Loucy (cell line): ENCODE results near the gene CCDC70.

ENCODE experiments used
- H2AFZ ChIP-seq: fragments of 200-600 bp; sonication (generic); 2 replicates; pipeline ENCODE4 v1.6.0; 2016; ENCODE audit warnings: antibody characterized with exemption, mild to moderate bottlenecking, low read length, moderate library complexity
- H3F3A ChIP-seq: fragments of 200-600 bp; 2 replicates; pipeline ENCODE4 v1.6.0; 2016; ENCODE audit warnings: antibody characterized with exemption, low read depth, mild to moderate bottlenecking
- H3K27me3 ChIP-seq: fragments of 200-600 bp; sonication (generic); 2 replicates; pipeline ENCODE4 v1.6.1; 2014; ENCODE audit warnings: low read length, mild to moderate bottlenecking; ENCODE audit not compliant: insufficient read depth, poor library complexity, severe bottlenecking
- H3K36me3 ChIP-seq: fragments of 200-600 bp; sonication (generic); 2 replicates; pipeline ENCODE4 v1.6.1; 2016; ENCODE audit warnings: low read length; ENCODE audit not compliant: insufficient read depth
- H3K4me1 ChIP-seq: fragments of 200-600 bp; sonication (generic); 2 replicates; pipeline ENCODE4 v1.5.1; 2014; ENCODE audit warnings: low read length, mild to moderate bottlenecking; ENCODE audit not compliant: insufficient read depth, poor library complexity, severe bottlenecking
- H3K4me2 ChIP-seq: fragments of 200-600 bp; sonication (generic); 2 replicates; pipeline ENCODE4 v1.6.0; 2014; ENCODE audit warnings: antibody characterized with exemption, low read length, low read depth, mild to moderate bottlenecking; ENCODE audit not compliant: poor library complexity, severe bottlenecking
- H3K4me3 ChIP-seq: fragments of 200-600 bp; sonication (generic); 2 replicates; pipeline ENCODE4 v1.5.1; 2014; ENCODE audit warnings: low read length, mild to moderate bottlenecking, mixed read lengths; ENCODE audit not compliant: poor library complexity, severe bottlenecking
- H3K79me2 ChIP-seq: fragments of 200-600 bp; sonication (generic); 2 replicates; pipeline ENCODE4 v1.6.1; 2014; ENCODE audit warnings: low read length; ENCODE audit not compliant: insufficient read depth
- H3K9ac ChIP-seq: fragments of 200-600 bp; sonication (generic); 2 replicates; pipeline ENCODE4 v1.6.0; 2014; ENCODE audit warnings: mild to moderate bottlenecking, low read depth, low read length, moderate library complexity; ENCODE audit not compliant: poor library complexity, severe bottlenecking
- H3K9me2 ChIP-seq: fragments of 200-600 bp; sonication (generic); replicated peaks from 2 replicates; pipeline ENCODE4 v1.6.1; 2016; ENCODE audit warnings: low read depth, low read length, mixed read lengths
- H3K9me3 ChIP-seq: fragments of 200-600 bp; sonication (generic); 2 replicates; pipeline ENCODE4 v1.6.1; 2014; ENCODE audit warnings: mild to moderate bottlenecking, antibody characterized with exemption, low read length, low read depth; ENCODE audit not compliant: insufficient read depth
- H4K20me1 ChIP-seq: fragments of 200-600 bp; sonication (generic); 2 replicates; pipeline ENCODE4 v1.6.0; 2014; ENCODE audit warnings: antibody characterized with exemption, low read length, mild to moderate bottlenecking; ENCODE audit not compliant: insufficient read depth, poor library complexity, severe bottlenecking
- CTCF ChIP-seq: fragments of 200-600 bp; sonication (generic); conservative IDR thresholded peaks from 2 replicates; pipeline ENCODE4 v1.5.1; 2014; ENCODE audit warnings: mild to moderate bottlenecking, antibody characterized with exemption, low read length
- EZH2phosphoT487 ChIP-seq: fragments of 200-600 bp; IDR thresholded peaks from 2 replicates; pipeline ENCODE4 v1.6.1; 2018; ENCODE audit warnings: antibody characterized with exemption, mild to moderate bottlenecking, moderate library complexity, borderline replicate concordance

The CCDC70 gene

GRCh38 chr13:51844862-51845573, 16.8 kb upstream of the CCDC70 start, which contains the start of gene TMEM272:
Gene TMEM272, minus strand, starts transcription at chr13:51845177. Its CDS starts 6,647 bp downstream, at chr13:51838530.
- H3K9me3 ChIP-seq, result no peaks in the 10 kb centered on the region
- H3K4me1 ChIP-seq, result peaks cover 4% of the 10 kb centered on the region
- peak within 1 kb of the TSS; percentile 53 for H3K4me3 ChIP-seq
- peak within 1 kb of the TSS; percentile 62 for H3K4me2 ChIP-seq
- TF ChIP-seq CTCF (peak; percentile 99), EZH2phosphoT487 (no peak)
- no peaks in the 10 kb centered on the region for H3K9me2 ChIP-seq
- no peaks in the 10 kb centered on the region for H3F3A ChIP-seq
- no peaks in the 10 kb centered on the region for H3K27me3 ChIP-seq
- H3K79me2 ChIP-seq, result no peaks in the 10 kb centered on the region
- no peaks in the 10 kb centered on the region for H3K36me3 ChIP-seq
- H3K9ac ChIP-seq, result peak within 1 kb of the TSS; percentile 17
- no peaks in the 10 kb centered on the region for H4K20me1 ChIP-seq
- peak within 1 kb of the TSS; percentile 99 for H2AFZ ChIP-seq

- no peak for TF ChIP-seq EZH2phosphoT487
- TF ChIP-seq CTCF, result no peak
- Histone ChIP-seq H3K4me3 (no peak overlapping the region), H3K36me3 (no peaks in the 10 kb centered on the region), H3K79me2 (no peaks in the 10 kb centered on the region), H3K4me2 (peak overlapping the region; percentile 62), H3K4me1 (peaks cover 4% of the 10 kb centered on the region), H3K27me3 (no peaks in the 10 kb centered on the region), H2AFZ (peak overlapping the region; percentile 99), H3K9me3 (no peaks in the 10 kb centered on the region), H3K9me2 (no peaks in the 10 kb centered on the region), H3K9ac (peak overlapping the region; percentile 17), H4K20me1 (no peaks in the 10 kb centered on the region), H3F3A (no peaks in the 10 kb centered on the region)
Observed at GRCh38 chr13:51845574-51846318, 16.0 kb upstream of the CCDC70 start.

- Histone ChIP-seq H3K36me3 (no peaks in the 10 kb centered on the region), H3K4me2 (no peak overlapping the region), H3K79me2 (no peaks in the 10 kb centered on the region), H3K4me1 (peaks cover 4% of the 10 kb centered on the region), H2AFZ (no peak overlapping the region), H3K9me3 (no peaks in the 10 kb centered on the region), H3F3A (no peaks in the 10 kb centered on the region), H3K9me2 (no peaks in the 10 kb centered on the region), H3K9ac (no peak overlapping the region), H4K20me1 (no peaks in the 10 kb centered on the region), H3K27me3 (no peaks in the 10 kb centered on the region), H3K4me3 (no peak overlapping the region)
- no peak for TF ChIP-seq EZH2phosphoT487
Observed at GRCh38 chr13:51846756-51847155, 15.0 kb upstream of the CCDC70 start.
